Measurements from ENCODE around the gene TMC7. TPM values are rescaled to one million over a fixed set of nuclear protein-coding genes. Genes with fewer than 3 reads are reported as not detected.
"Not testable (repeated sequence)": the region's sequence is repeated elsewhere in the genome, so short reads cannot be mapped to it uniquely, and the experiment has no call there.

Gene TMC7
- total and polyA plus RNA-seq, 2 donors, result 0.14 to 0.41 TPM

DNA sequence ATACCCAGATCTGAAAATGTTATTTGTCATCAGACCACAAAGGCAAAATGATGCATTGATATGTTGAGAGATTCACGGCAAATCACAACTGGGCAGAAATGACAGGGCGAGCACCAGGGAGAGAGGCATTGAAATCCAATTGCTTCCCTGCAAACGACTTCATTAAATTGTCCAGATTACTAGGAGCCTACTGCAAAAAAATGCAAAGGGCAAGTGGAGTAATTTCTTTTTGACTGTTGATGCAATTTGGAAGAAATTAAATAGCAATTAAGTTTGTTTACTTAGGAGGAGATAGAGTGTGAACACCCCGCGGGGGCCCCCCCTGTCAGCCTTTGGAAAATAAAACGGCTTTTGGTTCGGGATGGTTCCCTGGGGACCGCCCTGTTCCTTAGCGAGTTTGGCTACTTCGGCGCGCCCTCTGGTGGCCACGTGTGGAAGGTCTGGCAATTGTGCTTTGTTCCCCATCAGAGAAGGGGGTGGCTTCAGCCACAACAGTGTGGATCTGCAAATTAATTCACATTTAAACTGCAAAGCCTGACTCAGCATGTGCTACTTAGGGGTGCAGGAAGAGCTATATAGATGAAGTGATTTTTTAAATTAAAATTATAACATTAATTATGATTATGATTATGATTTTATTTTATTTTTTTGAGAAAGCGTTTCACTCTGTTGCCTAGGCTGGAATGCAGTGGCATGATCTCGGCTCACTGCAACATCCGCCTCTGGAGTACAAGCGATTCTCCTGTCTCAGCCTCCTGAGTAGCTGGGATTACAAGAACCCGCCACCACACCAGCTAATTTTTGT lies 14.5 kb upstream of the TMC7 start:
- no peak overlapping the region for H3K27ac ChIP-seq (ENCODE audit: low read depth in 1 of 2, low read length in 1 of 2)
- H3K27me3 ChIP-seq (ENCODE audit: control insufficient read depth in 2 of 2, insufficient read depth in 1 of 2, low read length in 1 of 2), result no peaks in the 10 kb centered on the region
- H3K4me3 ChIP-seq (ENCODE audit: low read length in 2 of 2), result peak overlapping the region in 1 of 2 donors; percentile 40
- H3K9me3 ChIP-seq (ENCODE audit: control insufficient read depth in 2 of 2, insufficient read depth in 1 of 2, low read length in 1 of 2), result no peaks in the 10 kb centered on the region
- DNase-seq (ENCODE audit: low read depth in 6 of 9, low spot score in 9 of 9), result peak in 7 of 9 donors; percentile 52 to 81 (median 61)
- H3K36me3 ChIP-seq (ENCODE audit: control insufficient read depth in 2 of 2, insufficient read depth in 2 of 2, low read length in 1 of 2), result no peaks in the 10 kb centered on the region
- H3K4me1 ChIP-seq (ENCODE audit: control insufficient read depth in 2 of 2, insufficient read depth in 2 of 2, low read length in 2 of 2), result peaks cover 0 to 3% of the 10 kb centered on the region in 2 donors
- WGBS, result 31% methylated on average over 18 of the region's 18 CpGs

DNA sequence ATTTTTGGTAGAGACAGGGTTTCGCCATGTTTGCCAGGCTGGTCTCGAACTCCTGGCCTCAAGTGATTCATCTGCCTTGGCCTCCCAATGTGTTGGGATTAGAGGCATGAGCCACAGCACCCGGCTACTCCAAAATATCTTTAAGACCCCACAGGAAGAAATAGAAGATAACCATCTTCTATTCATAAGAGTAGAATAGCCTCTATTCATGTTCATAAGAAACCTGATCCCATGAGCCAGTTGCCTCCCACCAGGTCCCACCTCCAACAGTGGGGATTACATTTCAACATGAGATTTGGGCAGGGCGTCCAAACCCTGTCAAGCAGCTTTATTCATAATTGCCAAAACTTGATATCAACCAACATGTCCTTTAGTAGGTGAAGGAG lies 13.9 kb upstream of the TMC7 start:
- Histone ChIP-seq H3K27me3 (ENCODE audit: control insufficient read depth in 2 of 2, insufficient read depth in 1 of 2, low read length in 1 of 2) (no peaks in the 10 kb centered on the region), H3K4me3 (ENCODE audit: low read length in 2 of 2) (no peak overlapping the region), H3K27ac (ENCODE audit: low read depth in 1 of 2, low read length in 1 of 2) (no peak overlapping the region), H3K4me1 (ENCODE audit: control insufficient read depth in 2 of 2, insufficient read depth in 2 of 2, low read length in 2 of 2) (peaks cover 0 to 3% of the 10 kb centered on the region in 2 donors), H3K9me3 (ENCODE audit: control insufficient read depth in 2 of 2, insufficient read depth in 1 of 2, low read length in 1 of 2) (no peaks in the 10 kb centered on the region), H3K36me3 (ENCODE audit: control insufficient read depth in 2 of 2, insufficient read depth in 2 of 2, low read length in 1 of 2) (no peaks in the 10 kb centered on the region)
- no peak for DNase-seq (ENCODE audit: low read depth in 6 of 9, low spot score in 9 of 9)
- 82% methylated on average over 4 of the region's 4 CpGs for WGBS

- Histone ChIP-seq H3K27ac (ENCODE audit: low read depth in 1 of 2, low read length in 1 of 2) (no peak overlapping the region), H3K4me3 (ENCODE audit: low read length in 2 of 2) (no peak overlapping the region), H3K36me3 (ENCODE audit: control insufficient read depth in 2 of 2, insufficient read depth in 2 of 2, low read length in 1 of 2) (no peaks in the 10 kb centered on the region), H3K27me3 (ENCODE audit: control insufficient read depth in 2 of 2, insufficient read depth in 1 of 2, low read length in 1 of 2) (peaks cover 0 to 4% of the 10 kb centered on the region in 2 donors), H3K4me1 (ENCODE audit: control insufficient read depth in 2 of 2, insufficient read depth in 2 of 2, low read length in 2 of 2) (no peaks in the 10 kb centered on the region), H3K9me3 (ENCODE audit: control insufficient read depth in 2 of 2, insufficient read depth in 1 of 2, low read length in 1 of 2) (no peaks in the 10 kb centered on the region)
- WGBS, result 77% methylated on average over 3 of the region's 3 CpGs
- no peak for DNase-seq (ENCODE audit: low read depth in 6 of 9, low spot score in 9 of 9)
Observed at GRCh38 chr16:18975109-18975508, 8.6 kb upstream of the TMC7 start.

DNA sequence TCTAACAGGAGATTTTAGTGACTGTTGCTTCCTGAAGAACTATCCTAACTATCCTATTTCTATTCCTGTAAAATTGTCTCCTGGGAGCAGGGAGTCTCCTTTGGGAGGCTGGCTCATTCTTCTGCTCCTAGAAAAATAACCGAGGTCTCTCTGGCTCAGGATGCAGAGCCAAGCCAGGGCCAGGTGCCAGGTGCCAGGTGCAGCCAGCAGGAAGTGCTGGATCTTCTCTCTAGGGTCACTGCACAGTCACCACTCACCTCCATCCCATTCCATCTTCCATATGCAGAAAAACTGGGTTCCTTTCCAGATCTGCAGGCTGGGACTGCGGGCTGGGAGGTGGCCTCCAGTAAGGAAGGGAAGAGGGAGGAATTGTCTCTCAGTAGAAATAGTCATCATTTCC lies 3.8 kb upstream of the TMC7 start:
- no peaks in the 10 kb centered on the region for H3K9me3 ChIP-seq (ENCODE audit: control insufficient read depth in 2 of 2, insufficient read depth in 1 of 2, low read length in 1 of 2)
- H3K4me1 ChIP-seq (ENCODE audit: control insufficient read depth in 2 of 2, insufficient read depth in 2 of 2, low read length in 2 of 2), result no peaks in the 10 kb centered on the region
- WGBS, result 69% methylated on average over 2 of the region's 2 CpGs
- no peak for DNase-seq (ENCODE audit: low read depth in 6 of 9, low spot score in 9 of 9)
- H3K27me3 ChIP-seq (ENCODE audit: control insufficient read depth in 2 of 2, insufficient read depth in 1 of 2, low read length in 1 of 2), result peaks cover 19 to 26% of the 10 kb centered on the region in 2 donors
- H3K36me3 ChIP-seq (ENCODE audit: control insufficient read depth in 2 of 2, insufficient read depth in 2 of 2, low read length in 1 of 2), result no peaks in the 10 kb centered on the region
- no peak overlapping the region for H3K27ac ChIP-seq (ENCODE audit: low read depth in 1 of 2, low read length in 1 of 2)
- no peak overlapping the region for H3K4me3 ChIP-seq (ENCODE audit: low read length in 2 of 2)

GRCh38 chr16:18984435-18985005 lies 786 bp downstream of the TMC7 start:
- 87% methylated on average over 11 of the region's 11 CpGs for WGBS
- Histone ChIP-seq H3K27ac (ENCODE audit: low read depth in 1 of 2, low read length in 1 of 2) (no peak overlapping the region), H3K36me3 (ENCODE audit: control insufficient read depth in 2 of 2, insufficient read depth in 2 of 2, low read length in 1 of 2) (no peaks in the 10 kb centered on the region), H3K9me3 (ENCODE audit: control insufficient read depth in 2 of 2, insufficient read depth in 1 of 2, low read length in 1 of 2) (no peaks in the 10 kb centered on the region), H3K4me3 (ENCODE audit: low read length in 2 of 2) (no peak overlapping the region), H3K27me3 (ENCODE audit: control insufficient read depth in 2 of 2, insufficient read depth in 1 of 2, low read length in 1 of 2) (peaks cover 19 to 26% of the 10 kb centered on the region in 2 donors), H3K4me1 (ENCODE audit: control insufficient read depth in 2 of 2, insufficient read depth in 2 of 2, low read length in 2 of 2) (no peaks in the 10 kb centered on the region)
- DNase-seq (ENCODE audit: low read depth in 6 of 9, low spot score in 9 of 9), result no peak

DNA sequence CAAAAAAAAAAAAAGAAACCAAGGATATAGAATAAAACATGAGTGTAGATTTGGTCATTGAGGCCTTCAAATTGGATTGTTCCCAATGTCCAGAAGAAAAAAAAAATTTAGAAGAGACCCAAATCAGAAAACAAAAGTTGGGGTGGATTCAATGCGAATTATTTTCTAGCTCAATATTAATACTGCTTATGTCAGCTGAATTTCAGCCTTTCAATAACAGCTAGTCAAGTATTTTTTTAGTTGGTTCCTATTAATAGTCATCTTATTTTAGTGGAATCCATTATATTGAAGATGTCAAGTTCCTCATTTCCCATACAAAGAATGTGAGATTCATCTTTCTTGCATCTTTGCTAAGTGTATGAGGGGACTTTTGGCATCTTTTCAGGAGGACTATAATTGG lies 1.5 kb downstream of the TMC7 start:
- H3K4me3 ChIP-seq (ENCODE audit: low read length in 2 of 2); DNase-seq (ENCODE audit: low read depth in 6 of 9, low spot score in 9 of 9); H3K27ac ChIP-seq (ENCODE audit: low read depth in 1 of 2, low read length in 1 of 2); H3K36me3 ChIP-seq (ENCODE audit: control insufficient read depth in 2 of 2, insufficient read depth in 2 of 2, low read length in 1 of 2); H3K4me1 ChIP-seq (ENCODE audit: control insufficient read depth in 2 of 2, insufficient read depth in 2 of 2, low read length in 2 of 2); H3K9me3 ChIP-seq (ENCODE audit: control insufficient read depth in 2 of 2, insufficient read depth in 1 of 2, low read length in 1 of 2): not testable (repeated sequence)
- peaks cover 19 to 24% of the 10 kb centered on the region in 2 donors for H3K27me3 ChIP-seq (ENCODE audit: control insufficient read depth in 2 of 2, insufficient read depth in 1 of 2, low read length in 1 of 2)
- 99% methylated on average over 1 of the region's 1 CpG for WGBS

GRCh38 chr16:18991731-18992130 lies 8.0 kb downstream of the TMC7 start:
- H3K27me3 ChIP-seq (ENCODE audit: control insufficient read depth in 2 of 2, insufficient read depth in 1 of 2, low read length in 1 of 2); H3K9me3 ChIP-seq (ENCODE audit: control insufficient read depth in 2 of 2, insufficient read depth in 1 of 2, low read length in 1 of 2); H3K4me1 ChIP-seq (ENCODE audit: control insufficient read depth in 2 of 2, insufficient read depth in 2 of 2, low read length in 2 of 2); H3K36me3 ChIP-seq (ENCODE audit: control insufficient read depth in 2 of 2, insufficient read depth in 2 of 2, low read length in 1 of 2); DNase-seq (ENCODE audit: low read depth in 6 of 9, low spot score in 9 of 9); H3K4me3 ChIP-seq (ENCODE audit: low read length in 2 of 2); H3K27ac ChIP-seq (ENCODE audit: low read depth in 1 of 2, low read length in 1 of 2): not testable (repeated sequence)
- WGBS, result 98% methylated on average over 9 of the region's 9 CpGs

DNA sequence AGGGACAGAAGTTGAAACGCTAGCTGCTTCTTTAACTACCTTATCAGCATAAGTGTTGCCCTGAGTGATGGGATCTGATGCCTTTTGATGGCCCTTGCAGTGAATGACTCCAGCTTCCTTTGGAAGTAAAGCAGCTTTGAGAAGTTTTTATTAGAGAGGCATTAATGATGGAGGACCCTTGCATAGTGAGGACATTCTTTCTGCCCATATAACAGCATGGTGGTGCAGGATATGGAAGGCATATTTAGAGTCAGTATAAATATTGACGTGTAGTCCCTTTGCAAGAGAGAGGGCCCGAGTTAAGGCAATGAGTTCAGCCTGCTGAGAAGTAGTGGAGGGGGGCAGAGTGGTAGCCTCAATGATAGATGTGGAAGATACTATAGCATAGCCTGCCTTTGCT lies 9.8 kb downstream of the TMC7 start:
- 99% methylated on average over 3 of the region's 3 CpGs for WGBS
- not testable (repeated sequence) for H3K4me1 ChIP-seq (ENCODE audit: control insufficient read depth in 2 of 2, insufficient read depth in 2 of 2, low read length in 2 of 2); H3K27ac ChIP-seq (ENCODE audit: low read depth in 1 of 2, low read length in 1 of 2)

GRCh38 chr16:18994181-18994580 lies 10.4 kb downstream of the TMC7 start:
- not testable (repeated sequence) for DNase-seq (ENCODE audit: low read depth in 6 of 9, low spot score in 9 of 9); H3K36me3 ChIP-seq (ENCODE audit: control insufficient read depth in 2 of 2, insufficient read depth in 2 of 2, low read length in 1 of 2); H3K27me3 ChIP-seq (ENCODE audit: control insufficient read depth in 2 of 2, insufficient read depth in 1 of 2, low read length in 1 of 2); H3K9me3 ChIP-seq (ENCODE audit: control insufficient read depth in 2 of 2, insufficient read depth in 1 of 2, low read length in 1 of 2); H3K4me1 ChIP-seq (ENCODE audit: control insufficient read depth in 2 of 2, insufficient read depth in 2 of 2, low read length in 2 of 2); H3K4me3 ChIP-seq (ENCODE audit: low read length in 2 of 2); H3K27ac ChIP-seq (ENCODE audit: low read depth in 1 of 2, low read length in 1 of 2)
- 93% methylated on average over 7 of the region's 7 CpGs for WGBS

More for the DNA sequence above, 9.8 kb downstream of the TMC7 start:
- H3K9me3 ChIP-seq (ENCODE audit: control insufficient read depth in 2 of 2, insufficient read depth in 1 of 2, low read length in 1 of 2); H3K4me3 ChIP-seq (ENCODE audit: low read length in 2 of 2); H3K36me3 ChIP-seq (ENCODE audit: control insufficient read depth in 2 of 2, insufficient read depth in 2 of 2, low read length in 1 of 2); H3K27me3 ChIP-seq (ENCODE audit: control insufficient read depth in 2 of 2, insufficient read depth in 1 of 2, low read length in 1 of 2); DNase-seq (ENCODE audit: low read depth in 6 of 9, low spot score in 9 of 9): not testable (repeated sequence)
